HG03342 (cell line): ENCODE measurements around the gene TRIP13.

ENCODE experiments used
- ATAC-seq: cut with Tn5 transposase; IDR thresholded peaks from one replicate; pipeline ENCODE4 v1.9.1; 2021; ENCODE audit warnings: mild to moderate bottlenecking, moderate library complexity; ENCODE audit not compliant: unreplicated experiment

The TRIP13 gene

GRCh38 chr5:963673-964531 lies 71.2 kb downstream of the TRIP13 start:
- ATAC-seq: peak; percentile 82

DNA sequence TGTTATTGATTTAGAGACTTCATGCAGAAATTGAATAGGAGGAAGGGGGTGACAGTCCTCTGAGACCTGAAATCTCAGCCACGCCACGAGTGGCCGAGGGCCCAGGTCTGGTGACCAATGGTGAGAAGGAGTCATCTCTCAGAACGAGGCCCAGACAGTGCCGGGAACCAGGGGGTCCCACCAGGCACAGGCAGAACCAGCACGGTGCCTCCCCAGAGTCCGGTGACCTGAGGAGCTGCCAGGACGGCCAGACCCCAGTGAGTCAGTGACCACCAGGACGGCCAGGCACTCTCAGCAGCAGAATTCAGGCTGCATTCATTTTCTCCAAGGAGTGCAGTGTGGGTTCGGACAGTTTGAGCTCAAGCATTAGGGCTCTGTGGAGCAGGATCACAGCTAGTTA lies 72.1 kb downstream of the TRIP13 start:
- ATAC-seq: no peak

DNA sequence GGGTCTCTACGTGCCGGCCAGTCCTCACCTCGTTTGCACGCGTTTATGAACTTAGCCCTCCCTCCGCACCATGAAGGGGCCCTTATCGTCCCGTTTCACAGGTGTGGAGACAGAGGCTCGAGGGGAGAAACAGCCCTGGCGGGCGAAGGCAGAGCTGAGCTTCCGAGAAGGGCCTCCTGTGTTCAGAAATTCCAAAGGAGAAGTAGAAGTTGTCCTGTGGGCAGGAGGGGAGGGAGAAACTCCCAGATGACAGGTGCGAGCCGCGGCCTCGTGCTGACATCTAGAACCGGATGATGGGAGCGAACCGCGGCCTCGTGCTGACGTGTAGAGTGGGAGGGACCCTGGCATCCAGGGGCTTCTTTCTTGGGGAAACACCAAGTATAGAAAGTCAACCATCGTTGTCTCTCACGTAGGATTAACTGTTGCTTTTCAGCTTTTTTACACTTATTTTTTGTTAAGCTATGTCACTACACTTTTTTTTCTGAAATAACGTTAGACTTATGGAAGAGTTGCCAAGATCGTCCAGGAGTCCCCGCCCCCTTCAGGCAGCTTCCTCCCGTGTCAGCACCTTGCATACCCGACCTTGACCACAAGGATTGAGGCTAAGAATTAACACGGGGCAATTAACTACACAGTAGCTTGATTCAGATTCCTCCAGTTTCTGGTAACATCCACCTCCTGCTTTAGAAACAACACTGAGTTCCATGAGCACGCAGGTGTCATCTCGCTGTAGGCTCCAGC lies 73.1 kb downstream of the TRIP13 start:
- ATAC-seq: no peak

DNA sequence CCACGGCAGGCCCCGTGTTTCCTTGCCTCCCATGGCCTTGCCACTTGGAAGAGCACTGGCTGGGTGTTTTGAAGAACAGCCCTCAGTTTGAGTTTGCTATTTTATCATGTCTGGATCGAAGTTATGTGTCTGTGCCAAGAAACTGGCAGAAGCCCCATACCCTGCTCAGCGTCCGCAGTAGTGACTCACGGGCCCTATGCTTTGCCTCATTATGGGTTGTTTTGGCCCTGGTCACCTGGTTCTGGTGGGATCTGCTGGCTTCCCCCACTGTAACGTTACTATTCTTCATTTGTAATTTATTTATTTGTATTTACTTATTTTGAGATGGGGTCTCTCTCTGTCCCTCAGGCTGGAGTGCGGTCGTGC lies 73.6 kb downstream of the TRIP13 start:
- ATAC-seq: no peak

GRCh38 chr5:966941-967340 lies 74.3 kb downstream of the TRIP13 start:
- no peak for ATAC-seq
